ENCODE results near the gene PABPN1. TPM values are rescaled to one million over a fixed set of nuclear protein-coding genes. Genes with fewer than 3 reads are reported as not detected.
A peak's percentile ranks its signal among the peaks of the same experiment; 100 is the strongest.

PABPN1 gene
- total and polyA plus RNA-seq, 9 of the 15 experiments (the other 6 are each of a cell fraction or from before 2014, with no cell fraction given): 32.6 to 388 (median 178) TPM

DNA sequence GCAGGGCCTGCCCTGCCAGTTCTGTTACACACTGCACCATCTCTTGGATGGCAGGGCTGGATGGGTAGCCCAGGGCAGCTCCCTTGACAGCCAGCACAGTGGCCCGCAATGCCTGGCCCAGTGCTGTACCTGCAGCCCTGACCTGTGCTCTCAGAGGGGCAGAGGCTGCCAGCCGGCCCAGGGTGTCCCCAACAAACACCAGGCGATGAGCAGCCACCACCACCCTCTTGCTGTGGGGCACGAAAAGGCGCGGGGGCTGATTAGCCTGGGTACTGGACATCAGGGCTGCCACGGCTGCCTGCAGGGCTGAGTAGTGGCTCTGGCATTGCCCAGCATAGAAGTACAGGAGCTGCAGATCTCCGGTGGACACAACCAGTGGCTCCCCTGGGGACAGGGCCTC is 36.0 kb downstream of the PABPN1 start (continued):
- TF ChIP-seq, protein P1, sequence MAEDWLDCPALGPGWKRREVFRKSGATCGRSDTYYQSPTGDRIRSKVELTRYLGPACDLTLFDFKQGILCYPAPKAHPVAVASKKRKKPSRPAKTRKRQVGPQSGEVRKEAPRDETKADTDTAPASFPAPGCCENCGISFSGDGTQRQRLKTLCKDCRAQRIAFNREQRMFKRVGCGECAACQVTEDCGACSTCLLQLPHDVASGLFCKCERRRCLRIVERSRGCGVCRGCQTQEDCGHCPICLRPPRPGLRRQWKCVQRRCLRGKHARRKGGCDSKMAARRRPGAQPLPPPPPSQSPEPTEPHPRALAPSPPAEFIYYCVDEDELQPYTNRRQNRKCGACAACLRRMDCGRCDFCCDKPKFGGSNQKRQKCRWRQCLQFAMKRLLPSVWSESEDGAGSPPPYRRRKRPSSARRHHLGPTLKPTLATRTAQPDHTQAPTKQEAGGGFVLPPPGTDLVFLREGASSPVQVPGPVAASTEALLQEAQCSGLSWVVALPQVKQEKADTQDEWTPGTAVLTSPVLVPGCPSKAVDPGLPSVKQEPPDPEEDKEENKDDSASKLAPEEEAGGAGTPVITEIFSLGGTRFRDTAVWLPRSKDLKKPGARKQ (CRISPR knock-in tag; IDR thresholded peaks at IDR 0.05): no peak
- TF ChIP-seq NFE2 (IDR thresholded peaks at IDR 0.05; ENCODE audit: low read depth): no peak
- TF ChIP-seq POLR2AphosphoS5 (IDR thresholded peaks at IDR 0.05; ENCODE audit: control insufficient read depth, insufficient read depth, low read depth, low read length): no peak

DNA sequence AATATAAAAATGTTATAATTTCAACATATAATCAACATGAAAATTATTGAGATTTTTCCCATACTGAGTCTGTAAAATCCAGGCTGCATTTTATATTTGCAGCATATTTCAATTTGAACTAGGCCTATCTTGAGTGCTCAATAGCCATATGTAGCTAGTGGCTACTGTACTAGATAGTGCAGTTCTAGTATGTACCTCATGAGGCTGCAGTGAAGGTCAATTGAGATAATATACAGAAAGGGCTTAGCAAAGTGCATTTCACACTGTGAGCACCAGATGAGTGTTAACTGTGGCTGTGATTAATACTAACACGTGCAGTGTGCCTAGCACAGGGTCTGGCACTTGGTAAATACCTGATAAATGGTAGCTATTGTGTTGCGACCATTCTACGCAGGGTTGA is 36.8 kb downstream of the PABPN1 start:
- POLR2A ChIA-PET: interaction anchor here (0.6 kb wide), 1 partner anchor 312 kb away, joined by 4 read pairs; no protein-coding TSS in a partner anchor
- TF ChIP-seq ZNF668 (CRISPR knock-in tag; IDR thresholded peaks at IDR 0.05) (no peak), CBFA2T3 (IDR thresholded peaks at IDR 0.05) (peak; percentile 32)
- Histone ChIP-seq H4K20me1 (replicated peaks; ENCODE audit: control insufficient read depth, insufficient read depth, low read length) (no peaks in the 10 kb centered on the region; the same call in 1 of the 2 replicates), H3K27ac (ENCODE audit: extremely low read depth, low read depth, low read length) (no peak overlapping the region), H3K27me3 (ENCODE audit: control insufficient read depth in 2 of 2, insufficient read depth in 2 of 2, low read length in 2 of 2) (peaks cover 13 to 48% of the 10 kb centered on the region in 2 experiments; a peak in 4 of 5 replicates), H3K9me1 (ENCODE audit: control insufficient read depth, insufficient read depth, low read length) (no peaks in the 10 kb centered on the region), H3K9me3 (replicated peaks; ENCODE audit: control insufficient read depth, insufficient read depth, low read depth, low read length) (no peaks in the 10 kb centered on the region), H3K4me2 (ENCODE audit: insufficient read depth, low read length) (no peak overlapping the region), H3K4me1 (replicated peaks in 1 of 2; ENCODE audit: control insufficient read depth in 2 of 2, insufficient read depth in 2 of 2, low read length in 2 of 2) (peaks cover 0 to 5% of the 10 kb centered on the region in 2 experiments; a peak in 3 of 5 replicates), H3K79me2 (ENCODE audit: control insufficient read depth, insufficient read depth, low read length) (no peaks in the 10 kb centered on the region), H3K9ac (ENCODE audit: insufficient read depth in 1 of 2, low read depth in 2 of 2, low read length in 2 of 2) (no peak overlapping the region), H3K36me3 (ENCODE audit: control insufficient read depth, insufficient read depth, low read length) (no peaks in the 10 kb centered on the region), H2AFZ (ENCODE audit: low read depth, low read length) (no peak overlapping the region), H3K4me3 (no peak overlapping the region)
- DNase-seq (ENCODE audit: extremely low read depth in 1 of 4, low spot score in 3 of 4) (no peak), ATAC-seq (peak; percentile 71), FAIRE-seq (no peak)
- in situ Hi-C loops (cut with MboI): no loop called here
- BruUV-seq (replicated peaks): no TSS peak
- intact Hi-C loops (cut with micrococcal nuclease): no loop called here
- CTCF ChIA-PET (ENCODE audit: low intra/inter-chr PET ratio): no interaction called here
- 14% methylated on average over 3 of the region's 3 CpGs for WGBS (ENCODE audit: insufficient coverage, low coverage, missing lambda C conversion rate)

All from K562 (cell line).